ENCODE data around the gene CAPG.
"Not testable (repeated sequence)": the region's sequence is repeated elsewhere in the genome, so short reads cannot be mapped to it uniquely, and the experiment has no call there.

The CAPG gene

DNA sequence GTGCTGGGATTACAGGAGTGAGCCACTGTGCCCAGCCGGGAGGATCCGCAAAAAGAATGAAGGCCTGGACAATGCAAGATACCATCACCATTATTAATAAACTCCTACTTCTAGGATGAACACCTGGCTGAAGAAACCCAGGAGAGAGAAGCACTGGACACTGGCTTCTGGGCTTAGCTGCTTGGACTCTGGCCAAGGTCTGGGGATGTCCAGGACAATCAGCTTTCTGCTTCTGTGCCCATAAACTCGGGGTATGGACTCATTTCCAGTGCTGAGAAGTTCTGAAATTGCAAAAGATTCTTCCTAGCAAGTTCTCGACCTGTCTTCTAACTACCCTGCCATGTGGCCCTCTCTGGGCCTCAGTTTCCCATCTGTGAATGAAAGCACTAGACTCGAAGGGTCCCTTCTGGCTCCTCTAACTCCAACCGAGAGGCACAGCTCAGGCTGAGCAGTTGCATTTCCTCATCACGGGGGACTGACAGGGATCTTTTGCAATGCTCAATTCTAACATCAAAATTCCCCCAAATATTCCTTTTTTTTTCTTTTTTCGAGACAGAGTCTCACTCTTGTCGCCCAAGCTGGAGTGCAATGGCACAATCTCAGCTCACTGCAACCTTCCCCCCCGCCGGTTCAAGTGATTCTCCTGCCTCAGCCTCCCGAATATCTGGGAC, 5.9 kb upstream of the CAPG start:
- Histone ChIP-seq H3K27me3 (ENCODE audit: control insufficient read depth, insufficient read depth, low read length) (no peaks in the 10 kb centered on the region), H3K4me2 (ENCODE audit: low read length) (no peak overlapping the region), H3K4me1 (ENCODE audit: control insufficient read depth, insufficient read depth, low read length) (peaks cover 31% of the 10 kb centered on the region), H3K9me3 (replicated peaks; ENCODE audit: low read length) (no peaks in the 10 kb centered on the region), H3K36me3 (ENCODE audit: insufficient read depth, low read length) (no peaks in the 10 kb centered on the region), H3K4me3 (ENCODE audit: low read length) (no peak overlapping the region), H3K9ac (ENCODE audit: low read depth, low read length) (no peak overlapping the region)

DNA sequence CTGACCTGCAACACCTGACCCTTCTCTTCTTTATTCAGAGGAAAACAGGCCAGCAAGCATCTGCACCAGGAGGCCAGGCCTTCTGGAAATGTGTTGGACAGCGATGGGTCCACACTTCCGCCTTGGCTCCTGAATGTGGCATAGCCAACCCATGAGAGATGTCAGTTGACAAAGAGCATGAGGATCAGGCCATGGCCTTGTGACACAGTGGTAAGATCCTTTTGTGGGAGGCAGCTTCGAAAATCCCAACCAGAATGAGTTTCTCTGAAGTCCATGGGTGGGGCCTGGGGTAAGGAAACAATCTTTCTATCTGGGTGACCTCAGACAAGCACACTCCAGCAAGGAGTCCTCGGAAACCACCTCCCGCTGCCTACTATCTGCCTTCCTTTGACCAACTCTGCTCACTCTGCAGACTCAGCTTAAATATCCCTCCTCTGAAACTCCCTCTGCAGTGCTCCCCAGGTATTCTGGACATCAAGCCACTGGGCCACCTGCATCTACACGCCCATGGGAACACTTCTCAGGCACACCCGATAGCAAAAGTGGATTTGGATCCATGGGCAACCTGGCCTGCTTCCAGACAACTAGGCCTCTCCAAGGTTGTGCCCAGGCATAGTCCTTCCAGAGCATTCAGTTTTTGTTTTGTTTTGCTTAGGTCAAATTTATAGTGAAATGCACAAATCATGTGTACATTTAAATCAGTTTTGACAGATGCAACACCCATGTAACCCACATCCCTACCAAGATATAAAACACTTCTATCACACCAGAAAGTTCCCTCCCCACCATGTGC, 4.8 kb upstream of the CAPG start:
- Histone ChIP-seq H3K4me2 (ENCODE audit: low read length) (no peak overlapping the region), H3K9me3 (replicated peaks; ENCODE audit: low read length) (no peaks in the 10 kb centered on the region), H3K9ac (ENCODE audit: low read depth, low read length) (no peak overlapping the region), H3K4me3 (ENCODE audit: low read length) (no peak overlapping the region), H3K4me1 (ENCODE audit: control insufficient read depth, insufficient read depth, low read length) (peaks cover 32% of the 10 kb centered on the region), H3K36me3 (ENCODE audit: insufficient read depth, low read length) (no peaks in the 10 kb centered on the region), H3K27me3 (ENCODE audit: control insufficient read depth, insufficient read depth, low read length) (no peaks in the 10 kb centered on the region)

DNA sequence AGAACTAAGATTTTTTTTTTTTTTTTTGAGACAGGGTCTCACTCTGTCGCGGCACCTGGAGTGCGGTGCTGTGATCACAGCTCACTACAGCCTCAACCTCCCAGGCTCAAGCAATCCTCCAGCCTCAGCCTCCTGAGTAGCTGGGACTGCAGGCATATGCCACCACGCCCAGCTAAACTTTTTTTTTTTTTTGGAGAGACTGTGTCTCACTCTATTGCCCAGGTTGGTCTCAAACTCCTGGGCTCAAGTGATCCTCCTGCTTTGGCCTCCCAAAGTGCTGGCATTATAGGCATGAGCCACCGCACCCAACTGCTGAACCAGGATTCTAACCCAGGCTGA, 4.2 kb upstream of the CAPG start:
- not testable (repeated sequence) for H3K4me3 ChIP-seq (ENCODE audit: low read length); H3K4me2 ChIP-seq (ENCODE audit: low read length); H3K9me3 ChIP-seq (replicated peaks; ENCODE audit: low read length); H3K36me3 ChIP-seq (ENCODE audit: insufficient read depth, low read length); H3K9ac ChIP-seq (ENCODE audit: low read depth, low read length); H3K27me3 ChIP-seq (ENCODE audit: control insufficient read depth, insufficient read depth, low read length)
- H3K4me1 ChIP-seq (ENCODE audit: control insufficient read depth, insufficient read depth, low read length), result peaks cover 30% of the 10 kb centered on the region

DNA sequence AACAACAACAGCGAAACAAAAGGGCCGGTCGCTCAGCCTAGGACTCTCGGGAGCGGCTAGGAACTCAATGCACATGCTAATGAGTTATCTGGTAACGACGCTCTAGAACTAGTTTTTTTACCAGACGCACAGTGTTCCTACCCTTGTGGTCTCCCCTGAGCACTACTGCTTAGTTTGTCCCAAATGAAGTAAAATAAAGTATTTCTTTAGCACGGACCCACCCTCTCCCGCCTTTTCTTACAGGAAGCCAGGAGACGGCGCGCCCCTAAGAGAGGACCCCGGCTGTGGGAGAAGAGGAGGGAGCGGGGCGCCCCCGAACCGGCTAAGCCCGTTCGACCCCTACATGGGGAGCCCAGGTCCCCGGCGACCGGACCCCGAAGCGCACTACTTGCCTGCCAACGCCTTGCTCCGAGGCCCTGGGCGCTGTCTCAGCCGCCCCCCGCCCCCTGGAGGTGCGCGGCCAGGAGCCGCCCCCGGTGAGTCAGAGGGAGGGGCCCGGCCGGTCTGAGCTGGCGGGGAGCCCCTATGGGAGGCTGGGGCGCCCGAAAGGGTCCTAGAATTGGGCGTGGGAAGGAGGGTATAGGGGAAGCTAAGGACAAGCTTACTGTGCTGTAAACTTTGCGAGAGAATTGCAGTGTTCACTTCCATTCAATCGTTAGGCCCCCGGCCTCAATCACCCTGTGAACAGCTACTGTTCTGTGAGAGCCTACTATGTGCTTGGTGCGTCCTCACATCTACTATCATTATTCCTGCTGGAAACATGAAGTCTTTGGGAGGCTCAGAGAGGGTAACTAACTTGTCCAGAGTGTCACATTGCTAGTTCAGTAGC, 3.6 kb upstream of the CAPG start:
- Histone ChIP-seq H3K9me3 (replicated peaks; ENCODE audit: low read length) (no peaks in the 10 kb centered on the region), H3K36me3 (ENCODE audit: insufficient read depth, low read length) (no peaks in the 10 kb centered on the region), H3K4me2 (ENCODE audit: low read length) (peak overlapping the region; percentile 77), H3K27me3 (ENCODE audit: control insufficient read depth, insufficient read depth, low read length) (no peaks in the 10 kb centered on the region), H3K4me3 (ENCODE audit: low read length) (peak overlapping the region; percentile 65), H3K4me1 (ENCODE audit: control insufficient read depth, insufficient read depth, low read length) (peaks cover 24% of the 10 kb centered on the region), H3K9ac (ENCODE audit: low read depth, low read length) (peak overlapping the region; percentile 61)

DNA sequence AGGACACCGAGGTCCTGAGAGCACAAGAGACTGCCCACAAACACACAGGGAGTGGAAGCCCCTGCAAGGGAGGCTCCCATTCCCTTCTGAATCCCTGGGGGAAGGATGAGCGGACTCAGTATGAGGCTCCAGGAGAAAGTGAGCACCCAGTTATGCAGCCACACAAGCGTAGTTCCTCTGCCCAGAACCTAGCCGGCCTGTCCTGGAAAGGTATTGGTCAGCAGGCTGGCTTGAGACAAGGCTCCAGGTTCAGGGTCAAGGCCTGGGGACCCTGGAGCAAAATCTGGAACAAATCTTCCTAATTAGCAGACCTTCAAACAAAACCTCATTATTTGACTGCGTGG, 1.2 kb upstream of the CAPG start:
- Histone ChIP-seq H3K27me3 (ENCODE audit: control insufficient read depth, insufficient read depth, low read length) (no peaks in the 10 kb centered on the region), H3K4me1 (ENCODE audit: control insufficient read depth, insufficient read depth, low read length) (peaks cover 23% of the 10 kb centered on the region), H3K4me3 (ENCODE audit: low read length) (no peak overlapping the region), H3K36me3 (ENCODE audit: insufficient read depth, low read length) (no peaks in the 10 kb centered on the region), H3K9ac (ENCODE audit: low read depth, low read length) (no peak overlapping the region), H3K4me2 (ENCODE audit: low read length) (no peak overlapping the region), H3K9me3 (replicated peaks; ENCODE audit: low read length) (no peaks in the 10 kb centered on the region)

DNA sequence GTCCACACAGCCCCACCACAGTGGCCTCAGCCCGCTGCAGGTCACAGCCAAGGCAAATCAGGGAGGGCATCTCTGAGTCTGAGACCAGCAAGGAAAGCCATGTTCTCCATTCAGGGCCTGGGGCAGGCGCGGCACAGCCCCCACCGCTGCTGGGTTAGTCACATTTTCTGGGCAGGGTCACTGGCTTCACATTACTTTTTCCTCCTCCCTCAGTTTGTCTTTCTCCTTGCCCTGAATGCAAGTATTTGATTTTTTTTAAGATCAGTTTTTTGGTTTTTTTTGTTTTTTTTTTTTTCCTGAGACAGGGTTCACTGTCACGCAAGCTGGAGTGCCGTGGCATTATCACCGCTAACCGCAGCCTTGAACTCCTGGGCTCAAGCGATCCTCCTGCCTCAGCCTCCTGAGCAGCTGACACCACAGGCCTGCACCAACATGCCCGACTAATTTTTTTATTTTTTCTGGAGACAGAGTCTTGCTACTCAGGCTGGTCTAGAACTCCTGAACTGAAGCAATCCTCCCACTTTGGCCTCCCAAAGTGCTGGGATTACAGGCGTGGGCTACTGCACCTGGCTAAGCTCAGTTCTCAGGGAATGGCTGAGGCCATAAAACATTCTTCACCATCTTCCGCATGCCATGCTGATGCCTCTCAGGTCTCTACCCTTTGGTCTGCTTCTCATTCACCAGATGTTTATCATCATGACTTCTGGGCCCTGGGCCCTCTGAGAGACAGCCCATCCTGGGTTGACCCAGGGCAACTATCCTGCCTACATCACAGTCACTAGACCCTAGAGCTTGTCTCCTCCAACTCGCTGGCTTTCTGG, 628 bp upstream of the CAPG start:
- Histone ChIP-seq H3K36me3 (ENCODE audit: insufficient read depth, low read length) (no peaks in the 10 kb centered on the region), H3K4me3 (ENCODE audit: low read length) (no peak overlapping the region), H3K4me1 (ENCODE audit: control insufficient read depth, insufficient read depth, low read length) (peaks cover 24% of the 10 kb centered on the region), H3K27me3 (ENCODE audit: control insufficient read depth, insufficient read depth, low read length) (no peaks in the 10 kb centered on the region), H3K9ac (ENCODE audit: low read depth, low read length) (peak overlapping the region; percentile 26), H3K4me2 (ENCODE audit: low read length) (peak overlapping the region; percentile 58), H3K9me3 (replicated peaks; ENCODE audit: low read length) (no peaks in the 10 kb centered on the region)

DNA sequence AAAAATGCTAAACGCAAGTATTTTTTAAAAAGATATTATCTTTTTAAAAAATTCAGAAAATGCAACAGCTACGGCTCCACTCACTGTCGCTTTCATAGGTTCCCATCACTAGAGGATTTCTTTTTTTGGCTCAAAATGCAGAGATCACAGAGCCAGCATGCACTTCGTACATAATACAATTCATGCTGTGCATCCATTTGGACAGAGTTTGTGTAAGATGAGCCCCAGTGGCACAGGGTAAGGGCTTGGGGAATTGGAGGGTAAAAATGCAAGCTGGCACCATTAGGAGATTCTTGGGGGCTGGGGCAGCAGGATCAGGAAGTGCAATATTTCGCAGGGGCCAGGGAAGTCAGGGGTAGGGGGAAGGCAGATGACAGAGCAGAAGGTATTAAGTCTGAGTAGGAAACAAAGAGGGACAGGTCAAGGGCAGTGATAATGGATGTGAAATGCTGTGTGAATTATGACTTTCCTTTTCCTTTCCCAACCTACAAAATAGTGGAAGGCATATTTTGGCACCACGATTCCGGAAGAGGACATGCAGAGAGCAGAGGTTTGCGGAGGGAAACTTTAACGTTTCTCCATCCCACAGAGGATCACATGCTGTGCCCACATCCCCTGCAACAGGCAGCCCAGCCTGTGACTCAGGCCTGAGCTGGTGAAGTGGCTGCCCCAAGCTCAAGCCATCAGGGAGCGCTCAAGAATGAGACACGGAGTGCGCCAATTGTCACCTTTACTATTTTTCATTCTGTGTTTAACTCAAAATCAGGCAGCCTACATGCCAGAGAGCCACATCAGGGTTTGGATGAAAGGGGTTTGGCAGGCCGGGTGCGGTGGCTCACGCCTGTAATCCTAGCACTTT, 4.7 kb downstream of the CAPG start:
- H3K9ac ChIP-seq (ENCODE audit: low read depth, low read length), result peak overlapping the region; percentile 59
- peaks cover 24% of the 10 kb centered on the region for H3K4me1 ChIP-seq (ENCODE audit: control insufficient read depth, insufficient read depth, low read length)
- peak overlapping the region; percentile 48 for H3K4me3 ChIP-seq (ENCODE audit: low read length)

DNA sequence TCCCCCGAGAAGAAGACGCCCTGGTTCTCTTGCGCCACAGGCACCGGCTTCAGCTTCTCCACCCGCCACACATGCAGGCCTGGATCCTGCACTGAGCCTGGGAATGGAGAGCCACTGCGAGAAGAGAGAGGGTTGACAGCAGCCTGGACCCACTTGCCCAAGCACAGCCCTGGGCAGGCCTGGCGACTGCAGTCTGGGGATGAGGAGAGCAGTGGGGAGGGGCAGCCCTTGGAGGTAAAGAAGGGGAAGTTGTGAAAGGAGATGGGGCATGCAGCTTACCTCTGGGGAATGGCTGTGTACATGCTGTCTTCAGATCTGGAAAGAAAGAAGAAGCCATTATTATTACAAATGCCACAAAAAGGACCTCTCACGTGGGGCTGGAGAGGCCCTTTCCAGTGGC, 8.3 kb downstream of the CAPG start:
- Histone ChIP-seq H3K4me1 (ENCODE audit: control insufficient read depth, insufficient read depth, low read length) (peaks cover 13% of the 10 kb centered on the region), H3K36me3 (ENCODE audit: insufficient read depth, low read length) (no peaks in the 10 kb centered on the region), H3K9me3 (replicated peaks; ENCODE audit: low read length) (no peaks in the 10 kb centered on the region), H3K9ac (ENCODE audit: low read depth, low read length) (no peak overlapping the region), H3K4me2 (ENCODE audit: low read length) (no peak overlapping the region), H3K4me3 (ENCODE audit: low read length) (no peak overlapping the region), H3K27me3 (ENCODE audit: control insufficient read depth, insufficient read depth, low read length) (no peaks in the 10 kb centered on the region)

More for the DNA sequence above, 4.7 kb downstream of the CAPG start:
- peak overlapping the region; percentile 76 for H3K4me2 ChIP-seq (ENCODE audit: low read length)
- H3K9me3 ChIP-seq (replicated peaks; ENCODE audit: low read length), result no peaks in the 10 kb centered on the region
- H3K36me3 ChIP-seq (ENCODE audit: insufficient read depth, low read length), result no peaks in the 10 kb centered on the region
- no peaks in the 10 kb centered on the region for H3K27me3 ChIP-seq (ENCODE audit: control insufficient read depth, insufficient read depth, low read length)

DNA sequence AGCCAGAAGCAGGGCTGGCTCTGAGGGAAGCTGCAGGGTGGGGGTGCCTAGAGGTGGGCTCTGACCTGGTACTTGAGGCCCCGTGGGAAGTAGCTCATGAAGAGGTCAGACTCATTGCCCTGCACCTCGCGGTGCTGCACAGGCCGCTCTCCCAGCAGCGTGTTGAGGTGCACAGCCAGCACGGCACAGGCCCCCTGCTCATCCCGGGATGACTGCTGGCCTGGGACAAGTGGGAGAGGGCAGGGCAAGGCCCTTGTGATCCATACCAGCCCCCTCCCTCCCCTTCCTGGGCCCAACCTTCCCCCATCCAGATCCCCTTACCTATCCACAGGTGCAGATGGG, 8.7 kb downstream of the CAPG start:
- Histone ChIP-seq H3K4me3 (ENCODE audit: low read length) (no peak overlapping the region), H3K9me3 (replicated peaks; ENCODE audit: low read length) (no peaks in the 10 kb centered on the region), H3K9ac (ENCODE audit: low read depth, low read length) (no peak overlapping the region), H3K4me1 (ENCODE audit: control insufficient read depth, insufficient read depth, low read length) (peaks cover 13% of the 10 kb centered on the region), H3K36me3 (ENCODE audit: insufficient read depth, low read length) (no peaks in the 10 kb centered on the region), H3K4me2 (ENCODE audit: low read length) (no peak overlapping the region), H3K27me3 (ENCODE audit: control insufficient read depth, insufficient read depth, low read length) (no peaks in the 10 kb centered on the region)

DNA sequence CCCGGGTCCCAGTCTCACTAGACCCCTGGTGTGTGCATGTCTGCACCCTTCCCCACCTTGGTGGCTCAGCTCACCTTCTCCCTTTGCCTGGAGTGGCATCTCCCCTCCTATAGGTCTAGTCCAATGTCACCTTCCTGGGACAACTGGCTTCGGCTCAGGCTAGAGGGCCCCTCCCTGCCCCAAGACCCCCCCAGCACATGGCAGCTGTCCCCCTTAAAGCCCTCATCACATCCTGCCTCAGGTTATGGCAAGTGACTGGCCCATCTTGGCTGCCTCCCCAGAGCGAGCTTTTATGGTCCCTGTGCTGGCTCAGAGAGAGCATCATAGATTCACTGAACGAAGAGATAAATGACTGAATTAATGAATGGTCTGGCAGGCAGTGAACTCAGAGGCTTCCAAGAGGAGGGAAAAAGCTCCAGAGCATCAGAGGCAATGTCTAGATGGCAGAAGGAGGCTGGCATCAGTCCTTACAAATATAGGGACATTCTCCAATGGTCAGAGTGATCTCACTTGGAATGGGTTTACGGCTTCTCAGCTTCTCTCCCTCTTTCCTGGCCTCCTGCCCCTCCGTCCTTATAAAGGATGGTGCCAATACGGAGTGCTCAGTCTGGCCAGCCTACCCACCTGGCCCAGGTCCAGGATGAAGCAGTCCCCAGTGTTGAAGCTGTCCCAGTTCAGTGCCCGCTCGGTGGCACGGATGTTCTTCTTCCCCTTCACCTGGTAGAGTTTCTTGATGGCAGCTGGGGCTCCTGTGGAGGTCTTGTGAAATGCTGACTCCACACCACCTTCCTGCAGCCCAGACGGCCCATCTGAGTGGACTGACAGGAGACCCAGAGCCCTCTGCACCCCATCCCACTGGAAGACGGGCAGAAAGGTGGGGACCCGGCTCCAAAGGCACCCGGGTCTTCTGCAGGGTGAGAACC, 9.4 kb downstream of the CAPG start:
- Histone ChIP-seq H3K27me3 (ENCODE audit: control insufficient read depth, insufficient read depth, low read length) (no peaks in the 10 kb centered on the region), H3K9me3 (replicated peaks; ENCODE audit: low read length) (no peaks in the 10 kb centered on the region), H3K4me2 (ENCODE audit: low read length) (no peak overlapping the region), H3K4me1 (ENCODE audit: control insufficient read depth, insufficient read depth, low read length) (peaks cover 12% of the 10 kb centered on the region), H3K9ac (ENCODE audit: low read depth, low read length) (no peak overlapping the region), H3K36me3 (ENCODE audit: insufficient read depth, low read length) (no peaks in the 10 kb centered on the region), H3K4me3 (ENCODE audit: low read length) (no peak overlapping the region)
